ENCODE measurements around the gene TBX2. TPM values are rescaled to one million over a fixed set of nuclear protein-coding genes. Genes with fewer than 3 reads are reported as not detected.

The TBX2 gene
- total RNA-seq, 4 donors from 2014 or later, result 2.3 to 31.4 (median 8.2) TPM

GRCh38 chr17:61393550-61393903, 6.1 kb upstream of the TBX2 start:
- peaks cover 0 to 29% of the 10 kb centered on the region in 2 donors for H3K27me3 ChIP-seq
- H3K27ac ChIP-seq, result peak overlapping the region in 1 of 4 donors; percentile 25

GRCh38 chr17:61393904-61394629, 5.6 kb upstream of the TBX2 start:
- Histone ChIP-seq H3K27ac (peak overlapping the region in 2 of 4 donors; percentile 24 to 25), H3K27me3 (peaks cover 0 to 30% of the 10 kb centered on the region in 2 donors), H3K36me3 (no peaks in the 10 kb centered on the region), H3K4me3 (no peak overlapping the region), H3K4me1 (peaks cover 0 to 39% (median 10%) of the 10 kb centered on the region in 4 donors), H3K9me3 (no peaks in the 10 kb centered on the region)
- TF ChIP-seq POLR2A (IDR thresholded peaks at IDR 0.05) (no peak), CTCF (IDR thresholded peaks at IDR 0.05) (no peak)
- no peak for DNase-seq

More at GRCh38 chr17:61393550-61393903, 6.1 kb upstream of the TBX2 start:
- TF ChIP-seq CTCF (IDR thresholded peaks at IDR 0.05) (no peak), POLR2A (IDR thresholded peaks at IDR 0.05) (no peak)
- no peak for DNase-seq
- no peaks in the 10 kb centered on the region for H3K9me3 ChIP-seq
- no peak overlapping the region for H3K4me3 ChIP-seq
- peaks cover 0 to 34% (median 8%) of the 10 kb centered on the region in 4 donors for H3K4me1 ChIP-seq
- no peaks in the 10 kb centered on the region for H3K36me3 ChIP-seq

GRCh38 chr17:61394630-61395408, 4.8 kb upstream of the TBX2 start:
- DNase-seq, result no peak
- Histone ChIP-seq H3K9me3 (no peaks in the 10 kb centered on the region), H3K27ac (peak overlapping the region in 2 of 4 donors; percentile 77 to 82), H3K4me3 (no peak overlapping the region), H3K4me1 (peaks cover 0 to 42% (median 16%) of the 10 kb centered on the region in 4 donors), H3K36me3 (no peaks in the 10 kb centered on the region), H3K27me3 (peaks cover 0 to 37% of the 10 kb centered on the region in 2 donors)
- TF ChIP-seq CTCF (IDR thresholded peaks at IDR 0.05) (no peak), POLR2A (IDR thresholded peaks at IDR 0.05) (no peak)

DNA sequence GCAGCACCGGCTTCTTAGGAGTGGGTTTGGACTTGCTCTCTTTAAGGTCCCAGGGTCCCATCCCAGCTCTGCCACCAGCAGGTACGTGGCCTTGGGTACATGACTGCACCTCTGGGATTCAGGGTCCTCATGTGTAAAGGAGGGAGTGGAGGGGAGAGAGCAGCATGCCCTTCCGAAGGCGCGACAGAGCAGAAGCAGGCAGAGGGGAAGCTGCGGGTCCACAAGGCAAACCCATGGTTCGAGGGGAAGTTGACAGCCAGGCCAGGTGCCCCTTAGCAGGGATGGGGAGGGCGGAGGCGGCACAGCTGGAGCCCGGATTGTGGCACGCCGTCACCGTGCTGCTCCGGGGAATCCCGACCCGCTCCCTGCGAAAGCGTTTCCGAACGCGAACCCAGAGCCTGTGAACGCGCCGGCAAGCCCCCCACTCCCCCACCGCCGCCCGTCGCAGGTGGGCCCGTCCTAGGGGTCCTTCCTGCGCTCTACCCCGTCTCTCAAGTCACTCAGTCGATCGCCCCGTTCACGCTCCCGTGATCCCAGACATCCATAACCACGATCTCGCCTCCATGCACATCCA, 4.1 kb upstream of the TBX2 start:
- H3K4me3 ChIP-seq, result peak overlapping the region in 2 of 4 donors; percentile 48 to 59
- no peak for DNase-seq
- H3K27ac ChIP-seq, result peak overlapping the region in 2 of 4 donors; percentile 77 to 82
- peaks cover 0 to 39% of the 10 kb centered on the region in 2 donors for H3K27me3 ChIP-seq
- no peak for TF ChIP-seq CTCF (IDR thresholded peaks at IDR 0.05)
- TF ChIP-seq POLR2A (IDR thresholded peaks at IDR 0.05), result no peak
- peaks cover 0 to 39% (median 17%) of the 10 kb centered on the region in 4 donors for H3K4me1 ChIP-seq
- H3K36me3 ChIP-seq, result no peaks in the 10 kb centered on the region
- no peaks in the 10 kb centered on the region for H3K9me3 ChIP-seq

DNA sequence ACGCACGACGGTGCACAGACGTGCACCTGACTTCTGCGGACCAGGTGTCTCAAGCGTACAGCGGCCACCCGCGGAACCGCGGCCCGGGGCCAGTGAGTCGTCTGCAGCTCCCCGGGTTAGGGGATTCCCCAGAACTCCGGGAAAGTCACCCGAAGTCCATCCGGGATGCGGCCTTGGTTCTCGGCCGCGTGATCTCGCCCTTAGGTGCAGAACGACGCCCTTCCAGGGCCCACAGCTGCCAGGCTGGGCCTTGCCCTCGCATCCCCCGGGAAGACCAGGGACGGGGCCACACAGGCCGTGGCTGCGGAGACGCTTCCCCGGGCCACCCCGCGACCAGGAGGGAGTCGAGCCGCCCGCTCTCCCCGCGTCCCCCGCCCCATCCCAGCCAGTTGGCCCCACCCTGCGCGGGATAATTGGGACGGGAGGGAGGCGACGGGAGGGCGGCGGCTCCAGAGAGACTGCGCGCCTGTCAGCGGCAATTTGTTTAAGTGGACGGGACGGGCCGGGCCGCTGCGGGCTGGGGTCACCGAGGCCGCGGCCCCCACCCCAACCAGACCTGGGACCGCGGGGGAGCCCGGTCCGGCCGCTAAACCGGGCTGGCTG, 3.6 kb upstream of the TBX2 start:
- Histone ChIP-seq H3K27ac (peak overlapping the region; percentile 46 to 82 (median 66)), H3K9me3 (no peaks in the 10 kb centered on the region), H3K27me3 (peaks cover 0 to 45% of the 10 kb centered on the region in 2 donors), H3K36me3 (no peaks in the 10 kb centered on the region), H3K4me3 (peak overlapping the region in 2 of 4 donors; percentile 48 to 59), H3K4me1 (peaks cover 0 to 39% (median 19%) of the 10 kb centered on the region in 4 donors)
- DNase-seq, result no peak
- no peak for TF ChIP-seq POLR2A (IDR thresholded peaks at IDR 0.05)
- TF ChIP-seq CTCF (IDR thresholded peaks at IDR 0.05), result no peak
